Immature natural killer cell (primary cell): ENCODE measurements around the gene ZNF107. TPM values are rescaled to one million over a fixed set of nuclear protein-coding genes. Genes with fewer than 3 reads are reported as not detected.
"Not testable (repeated sequence)": the region's sequence is repeated elsewhere in the genome, so short reads cannot be mapped to it uniquely, and the experiment has no call there.

Experiments
- DNase-seq, 3 donors: peaks; one replicate each; pipeline ENCODE4 v3.0.0; 2022; ENCODE audit warnings: mixed read lengths in 1 of 3
- H3K27ac Mint-ChIP-seq, 6 donors: one replicate each; pipeline ENCODE4 v1.8.0; 2020; ENCODE audit warnings: mixed read lengths in 6 of 6, mild to moderate bottlenecking in 5 of 6, inconsistent platforms in 4 of 6, moderate library complexity in 3 of 6
- H3K27me3 Mint-ChIP-seq, 3 donors: one replicate each; pipeline ENCODE4 v1.8.0; 2020 to 2021; ENCODE audit warnings: low read depth in 3 of 3, mild to moderate bottlenecking in 3 of 3, mixed read lengths in 3 of 3, moderate library complexity in 3 of 3, inconsistent platforms in 1 of 3
- H3K36me3 Mint-ChIP-seq, 3 donors: one replicate each; pipeline ENCODE4 v1.8.0; 2020; ENCODE audit warnings: mixed read lengths in 3 of 3, inconsistent platforms in 2 of 3, mild to moderate bottlenecking in 2 of 3
- H3K4me1 Mint-ChIP-seq, 2 donors: one replicate each; pipeline ENCODE4 v1.8.0; 2020; ENCODE audit warnings: inconsistent platforms in 2 of 2, mild to moderate bottlenecking in 2 of 2, mixed read lengths in 2 of 2, moderate library complexity in 1 of 2
- H3K4me3 Mint-ChIP-seq, 5 donors: one replicate each; pipeline ENCODE4 v1.8.0; 2020; ENCODE audit warnings: mild to moderate bottlenecking in 5 of 5, mixed read lengths in 5 of 5, inconsistent platforms in 3 of 5, moderate library complexity in 3 of 5
- H3K9me3 Mint-ChIP-seq, 6 donors: one replicate each; pipeline ENCODE4 v1.8.0; 2020; ENCODE audit warnings: mild to moderate bottlenecking in 6 of 6, mixed read lengths in 6 of 6, inconsistent platforms in 4 of 6, moderate library complexity in 3 of 6
- polyA plus RNA-seq, 3 donors: library from polyadenylated mRNA; unstranded; fragments of 300-500 nt; fragmentation: Illumina TruSeq; gene quantifications; one replicate each; pipeline ENCODE4 v1.2.3, GENCODE V29; 2021

Gene ZNF107
- polyA plus RNA-seq, 3 donors from 2014 or later: 2.8 to 5.6 (median 3.5) TPM

DNA sequence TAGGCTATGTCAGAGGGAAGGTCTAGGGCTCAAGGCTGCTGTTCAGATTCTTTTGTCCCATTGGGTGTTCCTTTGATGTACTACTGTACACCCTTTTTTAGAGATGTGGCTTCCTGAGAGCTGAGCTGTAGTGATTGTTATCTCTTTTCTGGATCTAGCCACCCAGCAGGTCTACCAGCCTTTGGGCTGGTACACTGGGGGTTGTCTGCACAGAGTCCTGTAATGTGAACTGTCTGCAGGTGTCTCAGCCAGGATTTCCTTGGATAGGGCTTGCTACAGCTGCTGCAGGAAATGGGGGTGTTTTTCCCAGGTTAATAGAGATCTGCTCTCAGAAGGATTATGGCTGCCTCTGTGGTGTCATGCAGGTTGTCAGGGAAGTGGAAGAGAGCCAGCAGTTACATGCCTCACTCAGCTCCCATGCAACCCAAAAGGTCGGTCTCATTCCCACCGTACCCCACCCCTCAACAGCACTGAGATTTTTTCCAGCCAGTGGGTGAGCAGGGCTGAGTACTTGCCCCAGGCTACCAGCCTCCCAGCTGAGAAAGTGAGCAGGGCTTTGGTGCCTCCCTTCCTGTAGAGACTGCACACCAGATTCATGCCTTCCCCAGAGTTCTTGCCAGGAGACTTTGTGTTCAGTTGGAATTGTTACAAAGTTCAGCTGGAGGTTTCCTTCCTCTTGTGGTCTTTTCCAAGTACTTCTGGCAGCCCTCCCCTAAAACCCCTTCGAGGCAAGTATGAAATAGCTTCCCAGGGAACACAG, 63.3 kb downstream of the ZNF107 start:
- peaks cover 28 to 63% (median 45%) of the 10 kb centered on the region in 6 donors for H3K9me3 Mint-ChIP-seq

DNA sequence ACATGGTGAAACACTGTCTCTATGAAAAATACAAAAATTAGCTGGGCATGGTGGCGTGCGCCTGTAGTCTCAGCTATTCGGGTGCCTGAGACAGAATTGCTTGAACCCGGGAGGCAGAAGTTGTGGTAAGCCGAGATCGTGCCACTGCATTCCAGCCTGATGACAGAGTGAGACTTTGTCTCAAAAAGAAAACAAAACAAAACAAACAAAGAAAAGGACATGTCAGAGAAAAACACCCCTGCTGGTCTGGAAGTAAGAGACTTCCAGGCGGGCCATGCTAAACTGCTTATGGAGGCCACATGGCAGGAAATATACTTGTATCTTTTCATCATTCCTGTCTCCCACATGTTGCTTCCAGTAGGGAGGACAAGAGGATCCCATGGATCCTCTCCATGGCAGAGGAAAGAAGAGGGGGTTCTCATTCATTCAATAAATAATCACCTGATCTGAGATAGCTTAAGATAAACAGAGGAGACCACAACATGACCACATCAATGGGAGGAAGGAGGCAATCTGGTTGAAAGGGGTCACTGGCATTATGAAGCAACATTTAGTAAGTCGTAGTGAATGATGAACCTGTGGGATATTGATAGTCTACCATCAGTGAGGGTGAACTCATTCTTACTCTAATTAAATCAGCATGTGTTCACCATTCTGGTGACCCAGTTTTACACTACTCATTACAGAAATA, 67.8 kb downstream of the ZNF107 start:
- no peaks in the 10 kb centered on the region for H3K4me1 Mint-ChIP-seq
- H3K9me3 Mint-ChIP-seq: peaks cover 14 to 30% (median 16%) of the 10 kb centered on the region in 6 donors
- H3K27me3 Mint-ChIP-seq: no peaks in the 10 kb centered on the region
- DNase-seq: no peak
- no peak overlapping the region for H3K27ac Mint-ChIP-seq
- H3K4me3 Mint-ChIP-seq: no peak overlapping the region
- H3K36me3 Mint-ChIP-seq: no peaks in the 10 kb centered on the region

More for the DNA sequence above, 63.3 kb downstream of the ZNF107 start:
- Mint-ChIP-seq H3K4me1 (no peaks in the 10 kb centered on the region), H3K36me3 (peaks cover 0 to 7% (median 4%) of the 10 kb centered on the region in 3 donors), H3K27me3 (no peaks in the 10 kb centered on the region), H3K4me3 (no peak overlapping the region), H3K27ac (no peak overlapping the region)
- no peak for DNase-seq

DNA sequence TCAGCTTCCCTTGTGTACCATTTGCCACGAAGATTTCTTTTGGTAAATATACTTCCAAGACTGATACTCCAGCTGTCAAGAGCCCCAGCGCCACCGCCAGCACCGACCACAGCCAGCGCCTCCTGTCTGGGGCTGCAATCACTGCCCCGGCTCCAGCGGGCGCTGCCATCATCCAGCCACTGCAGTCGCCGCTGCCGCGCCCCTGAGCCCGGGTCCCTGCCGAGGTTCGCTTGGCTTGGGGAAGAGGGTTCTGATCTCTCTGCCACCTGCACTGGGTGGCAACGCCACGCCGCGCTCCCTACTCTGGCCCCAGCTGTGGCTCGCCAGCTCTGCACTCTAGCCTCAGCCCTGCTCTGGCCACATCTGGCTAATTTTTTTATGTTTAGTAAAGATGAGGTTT, 70.6 kb downstream of the ZNF107 start:
- no peaks in the 10 kb centered on the region for H3K27me3 Mint-ChIP-seq
- DNase-seq: no peak
- H3K4me1 Mint-ChIP-seq: no peaks in the 10 kb centered on the region
- H3K9me3 Mint-ChIP-seq: peaks cover 6 to 22% (median 12%) of the 10 kb centered on the region in 6 donors
- no peaks in the 10 kb centered on the region for H3K36me3 Mint-ChIP-seq
- no peak overlapping the region for H3K4me3 Mint-ChIP-seq
- no peak overlapping the region for H3K27ac Mint-ChIP-seq

DNA sequence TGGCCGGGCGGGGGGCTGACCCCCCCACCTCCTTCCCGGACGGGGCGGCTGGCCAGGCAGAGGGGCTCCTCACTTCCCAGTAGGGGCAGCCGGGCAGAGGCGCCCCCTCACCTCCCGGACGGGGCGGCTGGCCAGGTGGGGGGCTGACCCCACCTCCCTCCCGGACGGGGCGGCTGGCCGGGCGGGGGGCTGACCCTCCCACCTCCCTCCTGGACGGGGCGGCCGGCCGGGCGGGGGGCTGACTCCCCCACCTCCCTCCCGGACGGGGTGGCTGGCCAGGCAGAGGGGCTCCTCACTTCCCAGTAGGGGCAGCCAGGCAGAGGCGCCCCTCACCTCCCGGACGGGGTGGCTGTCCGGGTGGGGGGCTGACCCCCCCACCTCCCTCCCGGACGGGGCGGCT, 72.5 kb downstream of the ZNF107 start:
- peaks cover 6 to 22% (median 11%) of the 10 kb centered on the region in 6 donors for H3K9me3 Mint-ChIP-seq
- H3K27me3 Mint-ChIP-seq, H3K4me3 Mint-ChIP-seq, H3K36me3 Mint-ChIP-seq, DNase-seq, H3K27ac Mint-ChIP-seq, H3K4me1 Mint-ChIP-seq: not testable (repeated sequence)

DNA sequence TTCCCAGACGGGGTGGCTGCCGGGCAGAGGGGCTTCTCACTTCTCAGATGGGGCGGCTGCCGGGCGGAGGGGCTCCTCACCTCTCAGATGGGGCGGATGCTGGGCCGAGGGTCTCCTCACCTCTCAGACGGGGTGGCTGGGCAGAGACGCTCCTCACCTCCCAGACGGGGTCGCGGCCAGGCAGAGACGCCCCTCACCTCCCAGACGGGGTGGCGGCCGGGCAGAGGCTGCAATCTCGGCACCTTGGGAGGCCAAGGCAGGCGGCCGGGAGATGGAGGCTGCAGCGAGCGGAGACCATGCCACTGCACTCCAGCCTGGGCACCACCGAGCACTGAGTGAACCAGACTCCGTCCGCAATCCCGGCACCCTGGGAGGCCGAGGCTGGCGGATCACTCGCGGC, 73.0 kb downstream of the ZNF107 start:
- not testable (repeated sequence) for H3K36me3 Mint-ChIP-seq, H3K27ac Mint-ChIP-seq, H3K4me1 Mint-ChIP-seq, DNase-seq, H3K4me3 Mint-ChIP-seq, H3K27me3 Mint-ChIP-seq
- H3K9me3 Mint-ChIP-seq: peaks cover 3 to 18% (median 9%) of the 10 kb centered on the region in 6 donors

DNA sequence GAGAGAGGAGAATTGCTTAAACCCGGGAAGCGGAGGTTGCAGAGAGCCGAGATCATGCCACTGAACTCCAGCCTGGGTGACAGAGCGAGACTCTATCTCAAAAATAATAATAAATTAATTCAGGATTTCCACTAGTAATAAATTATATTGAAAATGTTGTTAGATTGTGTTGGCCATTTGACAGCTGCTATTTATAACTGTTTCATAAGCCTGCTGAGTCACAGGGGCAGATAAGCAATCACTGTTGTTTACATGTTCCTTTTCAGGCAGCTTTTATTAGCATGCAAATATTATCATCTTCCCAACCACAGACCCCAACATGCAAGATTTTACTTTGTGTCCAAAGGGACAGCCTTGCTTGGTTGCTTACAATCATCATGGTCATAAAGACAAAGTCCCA, 78.7 kb downstream of the ZNF107 start:
- Mint-ChIP-seq H3K27ac (no peak overlapping the region), H3K4me1 (no peaks in the 10 kb centered on the region), H3K27me3 (no peaks in the 10 kb centered on the region), H3K9me3 (peaks cover 11 to 24% (median 18%) of the 10 kb centered on the region in 6 donors), H3K4me3 (no peak overlapping the region), H3K36me3 (no peaks in the 10 kb centered on the region)
- no peak for DNase-seq

DNA sequence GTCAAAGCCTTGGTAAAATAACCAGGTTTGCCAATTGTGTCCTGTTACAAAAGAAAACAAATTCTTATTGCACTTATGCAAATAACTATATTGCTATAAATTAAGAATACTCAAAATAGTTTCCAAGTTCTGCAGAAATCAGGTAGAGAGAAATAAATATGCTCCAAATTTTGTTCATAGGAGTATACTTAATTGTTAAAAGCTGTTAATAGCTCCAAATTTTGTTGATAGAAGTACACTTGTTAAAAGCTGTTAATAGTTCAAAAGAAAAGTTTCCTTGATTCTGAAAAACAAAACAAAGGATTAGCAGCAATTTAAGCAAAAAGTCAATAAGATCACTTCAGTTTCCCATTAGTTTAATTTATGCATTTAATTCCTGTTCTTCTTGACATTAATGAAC, 81.9 kb downstream of the ZNF107 start:
- H3K27me3 Mint-ChIP-seq: no peaks in the 10 kb centered on the region
- H3K4me3 Mint-ChIP-seq: no peak overlapping the region
- no peak overlapping the region for H3K27ac Mint-ChIP-seq
- peaks cover 10 to 25% (median 14%) of the 10 kb centered on the region in 6 donors for H3K9me3 Mint-ChIP-seq
- H3K36me3 Mint-ChIP-seq: no peaks in the 10 kb centered on the region
- no peak for DNase-seq
- no peaks in the 10 kb centered on the region for H3K4me1 Mint-ChIP-seq

DNA sequence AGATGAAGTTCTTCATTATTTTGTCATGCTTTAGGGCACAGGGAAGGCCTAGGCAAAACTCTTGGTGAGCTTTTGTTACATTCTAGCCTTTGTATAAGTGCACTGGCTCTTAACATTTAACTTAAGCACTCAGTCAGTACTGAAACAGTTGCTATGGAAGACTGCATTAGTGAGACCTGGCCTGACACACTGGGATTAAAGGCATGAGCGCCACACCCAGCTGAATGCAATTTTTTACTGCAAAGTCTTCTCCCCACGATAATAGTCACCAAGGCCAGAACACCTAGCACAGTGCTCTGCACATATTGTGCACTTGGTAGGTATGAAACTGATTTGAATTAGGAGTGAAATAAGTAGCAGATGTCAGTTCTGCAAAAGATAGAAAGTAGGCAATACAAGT, 87.1 kb downstream of the ZNF107 start:
- no peaks in the 10 kb centered on the region for H3K27me3 Mint-ChIP-seq

DNA sequence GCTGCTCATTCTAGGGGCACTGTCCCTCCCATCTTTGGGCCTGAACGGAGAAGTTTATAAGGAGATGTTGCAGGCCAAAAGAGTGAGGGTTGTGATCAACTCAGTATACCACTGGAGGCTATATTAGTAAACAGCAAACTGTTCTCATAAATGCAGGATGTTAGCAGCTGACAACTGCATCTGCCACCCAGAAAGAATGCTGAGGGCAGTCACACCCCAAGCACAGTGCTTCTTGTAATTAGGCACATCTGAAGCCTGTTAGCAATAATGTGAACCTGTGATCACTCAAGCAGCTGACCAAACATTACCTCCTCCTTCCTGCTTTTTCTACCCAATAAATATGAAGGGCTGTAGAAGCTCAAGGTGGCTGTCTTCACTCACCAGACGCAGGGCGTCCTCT, 89.9 kb downstream of the ZNF107 start:
- no peak for DNase-seq
- no peaks in the 10 kb centered on the region for H3K36me3 Mint-ChIP-seq
- H3K9me3 Mint-ChIP-seq: peaks cover 0 to 17% (median 5%) of the 10 kb centered on the region in 6 donors
- H3K27ac Mint-ChIP-seq: no peak overlapping the region
- no peak overlapping the region for H3K4me3 Mint-ChIP-seq
- H3K27me3 Mint-ChIP-seq: no peaks in the 10 kb centered on the region
- H3K4me1 Mint-ChIP-seq: no peaks in the 10 kb centered on the region

More for the DNA sequence above, 87.1 kb downstream of the ZNF107 start:
- DNase-seq: no peak
- no peaks in the 10 kb centered on the region for H3K4me1 Mint-ChIP-seq
- no peak overlapping the region for H3K27ac Mint-ChIP-seq
- no peaks in the 10 kb centered on the region for H3K36me3 Mint-ChIP-seq
- no peak overlapping the region for H3K4me3 Mint-ChIP-seq
- H3K9me3 Mint-ChIP-seq: peaks cover 0 to 23% (median 5%) of the 10 kb centered on the region in 6 donors

DNA sequence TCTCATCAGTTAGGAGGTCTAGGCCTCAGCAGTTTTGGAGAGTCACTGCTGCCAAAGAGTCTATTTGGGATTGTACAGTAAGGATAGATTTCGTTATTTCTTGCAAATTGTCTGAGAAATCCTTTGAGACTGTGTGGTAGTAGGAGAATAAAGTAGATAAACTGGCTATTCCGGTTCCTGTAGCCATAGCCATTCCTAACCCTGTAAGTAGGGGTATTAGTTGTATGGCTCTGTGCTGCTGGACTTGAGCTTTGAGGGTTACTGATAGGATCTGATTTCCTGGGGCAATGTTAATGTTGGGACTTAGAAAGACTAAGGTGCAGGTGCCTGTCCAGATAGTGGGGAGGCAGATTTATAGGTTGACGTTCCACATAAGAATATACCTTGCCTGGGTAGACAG, 92.2 kb downstream of the ZNF107 start:
- Mint-ChIP-seq H3K4me3 (no peak overlapping the region), H3K36me3 (no peaks in the 10 kb centered on the region), H3K27me3 (peaks cover 0 to 2% (median 0%) of the 10 kb centered on the region in 3 donors)

More for the DNA sequence above, 92.2 kb downstream of the ZNF107 start:
- Mint-ChIP-seq H3K9me3 (peaks cover 0 to 8% (median 3%) of the 10 kb centered on the region in 6 donors), H3K27ac (no peak overlapping the region), H3K4me1 (no peaks in the 10 kb centered on the region)
- DNase-seq: no peak

Other genes starting within 250 kb of the ZNF107 start
- 1 to 10 TPM; 1.6 to 5.3 (median 2.6) TPM for gene ZNF680, start 103.1 kb upstream of the ZNF107 start, polyA plus RNA-seq
- 1 to 10 TPM; 3.7 to 8.2 (median 6.3) TPM for gene ZNF138, start 128.3 kb downstream of the ZNF107 start, polyA plus RNA-seq
- 1 to 10 TPM; 1.8 to 3.2 (median 2.1) TPM for gene ZNF273, start 237.1 kb downstream of the ZNF107 start, polyA plus RNA-seq